HL-60 (cell line): Measurements from ENCODE around the gene PUS1.

ENCODE experiments used
- DNase-seq, 2 experiments: peaks; one replicate each; pipeline ENCODE4 v3.0.0-alpha.2; 2010 to 2020; ENCODE audit warnings: low read depth in 1 of 2, low spot score in 1 of 2
- H3K27ac ChIP-seq: fragments of 250-450 bp; sonication (Bioruptor Pico); replicated peaks from 2 replicates; pipeline ENCODE4 v1.5.1; 2020; ENCODE audit warnings: mild to moderate bottlenecking, moderate library complexity
- H3K27me3 ChIP-seq: fragments of 250-450 bp; sonication (Bioruptor Pico); 2 replicates; pipeline ENCODE4 v1.5.1; 2021; ENCODE audit warnings: mild to moderate bottlenecking, moderate library complexity; ENCODE audit not compliant: insufficient read depth, poor library complexity, severe bottlenecking
- H3K4me3 ChIP-seq: replicated peaks from 2 replicates; pipeline ENCODE4 v1.5.1; 2011; ENCODE audit warnings: mild to moderate bottlenecking, control low read depth, low read length; ENCODE audit not compliant: insufficient read depth
- GABPA ChIP-seq: IDR thresholded peaks from 2 replicates; pipeline ENCODE4 v1.6.1; 2012; ENCODE audit warnings: low read depth
- POLR2AphosphoS5 ChIP-seq: IDR thresholded peaks from 2 replicates; pipeline ENCODE4 v1.6.1; 2012; ENCODE audit warnings: low read depth
- SPI1 ChIP-seq: IDR thresholded peaks from 2 replicates; pipeline ENCODE4 v1.6.1; 2012; ENCODE audit warnings: low read depth, mild to moderate bottlenecking, borderline replicate concordance
- TF ChIP-seq, protein P1 (sequence below): IDR thresholded peaks from one replicate; pipeline ENCODE4 v1.5.1; 2011; ENCODE audit warnings: low read length, control low read depth, inconsistent platforms; ENCODE audit not compliant: insufficient read depth
- TF ChIP-seq, protein P2 (sequence below): IDR thresholded peaks from 2 replicates; pipeline ENCODE4 v1.6.1; 2012; ENCODE audit warnings: low read depth; ENCODE audit not compliant: insufficient replicate concordance

Gene PUS1

DNA sequence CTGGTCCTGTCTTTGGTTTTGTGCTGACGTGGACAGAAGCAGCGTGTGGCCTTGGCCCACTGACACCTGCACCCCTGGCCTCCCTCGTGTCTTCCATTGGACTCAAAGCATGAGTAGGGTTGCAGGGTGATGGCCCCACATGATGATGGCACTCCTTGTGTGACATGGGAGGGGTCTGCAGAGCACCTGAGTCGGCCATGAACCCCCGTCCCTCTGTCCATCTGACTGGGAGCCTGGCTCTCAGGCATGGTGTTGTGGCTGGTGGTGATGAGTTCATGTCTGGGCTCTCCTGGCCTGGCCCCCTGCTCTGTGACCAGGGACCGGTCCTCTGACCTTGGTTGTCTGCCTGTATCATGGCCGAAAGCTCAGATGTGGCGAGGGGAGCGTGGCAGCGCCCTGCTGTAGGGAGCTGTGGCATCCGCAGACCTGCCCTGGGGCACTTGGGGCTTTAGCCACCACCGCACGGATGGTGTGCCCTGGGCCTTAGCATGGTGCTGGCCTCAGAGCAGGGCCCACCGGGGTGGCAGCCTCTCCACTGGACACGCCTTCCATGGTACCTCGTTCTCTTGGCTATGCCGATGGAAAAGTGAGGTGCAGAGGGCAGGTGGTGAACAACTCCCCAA, 17.9 kb upstream of the PUS1 start:
- Histone ChIP-seq H3K27ac (no peak overlapping the region), H3K27me3 (no peaks in the 10 kb centered on the region), H3K4me3 (no peak overlapping the region)
- no peak for DNase-seq
- TF ChIP-seq, protein P1, sequence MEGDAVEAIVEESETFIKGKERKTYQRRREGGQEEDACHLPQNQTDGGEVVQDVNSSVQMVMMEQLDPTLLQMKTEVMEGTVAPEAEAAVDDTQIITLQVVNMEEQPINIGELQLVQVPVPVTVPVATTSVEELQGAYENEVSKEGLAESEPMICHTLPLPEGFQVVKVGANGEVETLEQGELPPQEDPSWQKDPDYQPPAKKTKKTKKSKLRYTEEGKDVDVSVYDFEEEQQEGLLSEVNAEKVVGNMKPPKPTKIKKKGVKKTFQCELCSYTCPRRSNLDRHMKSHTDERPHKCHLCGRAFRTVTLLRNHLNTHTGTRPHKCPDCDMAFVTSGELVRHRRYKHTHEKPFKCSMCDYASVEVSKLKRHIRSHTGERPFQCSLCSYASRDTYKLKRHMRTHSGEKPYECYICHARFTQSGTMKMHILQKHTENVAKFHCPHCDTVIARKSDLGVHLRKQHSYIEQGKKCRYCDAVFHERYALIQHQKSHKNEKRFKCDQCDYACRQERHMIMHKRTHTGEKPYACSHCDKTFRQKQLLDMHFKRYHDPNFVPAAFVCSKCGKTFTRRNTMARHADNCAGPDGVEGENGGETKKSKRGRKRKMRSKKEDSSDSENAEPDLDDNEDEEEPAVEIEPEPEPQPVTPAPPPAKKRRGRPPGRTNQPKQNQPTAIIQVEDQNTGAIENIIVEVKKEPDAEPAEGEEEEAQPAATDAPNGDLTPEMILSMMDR = no peak
- TF ChIP-seq GABPA = no peak
- TF ChIP-seq POLR2AphosphoS5 = no peak
- no peak for TF ChIP-seq SPI1
- TF ChIP-seq, protein P2, sequence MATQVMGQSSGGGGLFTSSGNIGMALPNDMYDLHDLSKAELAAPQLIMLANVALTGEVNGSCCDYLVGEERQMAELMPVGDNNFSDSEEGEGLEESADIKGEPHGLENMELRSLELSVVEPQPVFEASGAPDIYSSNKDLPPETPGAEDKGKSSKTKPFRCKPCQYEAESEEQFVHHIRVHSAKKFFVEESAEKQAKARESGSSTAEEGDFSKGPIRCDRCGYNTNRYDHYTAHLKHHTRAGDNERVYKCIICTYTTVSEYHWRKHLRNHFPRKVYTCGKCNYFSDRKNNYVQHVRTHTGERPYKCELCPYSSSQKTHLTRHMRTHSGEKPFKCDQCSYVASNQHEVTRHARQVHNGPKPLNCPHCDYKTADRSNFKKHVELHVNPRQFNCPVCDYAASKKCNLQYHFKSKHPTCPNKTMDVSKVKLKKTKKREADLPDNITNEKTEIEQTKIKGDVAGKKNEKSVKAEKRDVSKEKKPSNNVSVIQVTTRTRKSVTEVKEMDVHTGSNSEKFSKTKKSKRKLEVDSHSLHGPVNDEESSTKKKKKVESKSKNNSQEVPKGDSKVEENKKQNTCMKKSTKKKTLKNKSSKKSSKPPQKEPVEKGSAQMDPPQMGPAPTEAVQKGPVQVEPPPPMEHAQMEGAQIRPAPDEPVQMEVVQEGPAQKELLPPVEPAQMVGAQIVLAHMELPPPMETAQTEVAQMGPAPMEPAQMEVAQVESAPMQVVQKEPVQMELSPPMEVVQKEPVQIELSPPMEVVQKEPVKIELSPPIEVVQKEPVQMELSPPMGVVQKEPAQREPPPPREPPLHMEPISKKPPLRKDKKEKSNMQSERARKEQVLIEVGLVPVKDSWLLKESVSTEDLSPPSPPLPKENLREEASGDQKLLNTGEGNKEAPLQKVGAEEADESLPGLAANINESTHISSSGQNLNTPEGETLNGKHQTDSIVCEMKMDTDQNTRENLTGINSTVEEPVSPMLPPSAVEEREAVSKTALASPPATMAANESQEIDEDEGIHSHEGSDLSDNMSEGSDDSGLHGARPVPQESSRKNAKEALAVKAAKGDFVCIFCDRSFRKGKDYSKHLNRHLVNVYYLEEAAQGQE = no peak

DNA sequence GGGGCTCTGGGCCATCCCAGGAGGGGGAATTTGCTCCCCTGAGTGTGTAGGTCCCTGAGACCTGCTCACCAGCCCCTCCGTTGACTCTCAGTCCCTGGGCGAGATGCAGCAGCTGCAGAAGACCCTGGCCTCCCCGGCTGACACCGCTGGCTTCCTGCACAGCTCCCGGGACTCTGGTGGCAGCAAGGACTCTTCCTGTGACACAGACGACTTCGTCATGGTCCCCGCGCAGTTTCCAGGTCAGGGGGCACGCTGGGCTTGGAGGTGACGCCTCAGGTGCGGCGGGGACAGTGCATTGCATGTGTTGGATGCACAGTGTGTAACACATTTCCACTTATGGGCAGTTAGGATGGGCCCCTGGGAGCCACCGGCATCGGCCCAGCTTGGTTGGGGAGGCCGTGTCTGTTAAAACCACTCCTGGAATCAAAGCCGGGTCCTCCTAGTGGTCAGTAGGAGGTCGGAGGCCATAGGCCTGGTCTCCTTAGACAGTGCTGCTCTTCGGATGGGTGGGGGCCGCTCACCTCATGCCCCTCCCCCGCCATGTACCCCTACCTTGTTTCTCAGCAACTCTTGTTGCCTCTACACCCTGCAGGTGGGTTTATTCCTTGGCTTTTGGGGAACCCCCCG, 17.1 kb upstream of the PUS1 start:
- no peaks in the 10 kb centered on the region for H3K27me3 ChIP-seq
- DNase-seq = no peak
- TF ChIP-seq SPI1 = no peak
- TF ChIP-seq, protein P2 = no peak
- no peak overlapping the region for H3K27ac ChIP-seq
- H3K4me3 ChIP-seq = no peak overlapping the region

DNA sequence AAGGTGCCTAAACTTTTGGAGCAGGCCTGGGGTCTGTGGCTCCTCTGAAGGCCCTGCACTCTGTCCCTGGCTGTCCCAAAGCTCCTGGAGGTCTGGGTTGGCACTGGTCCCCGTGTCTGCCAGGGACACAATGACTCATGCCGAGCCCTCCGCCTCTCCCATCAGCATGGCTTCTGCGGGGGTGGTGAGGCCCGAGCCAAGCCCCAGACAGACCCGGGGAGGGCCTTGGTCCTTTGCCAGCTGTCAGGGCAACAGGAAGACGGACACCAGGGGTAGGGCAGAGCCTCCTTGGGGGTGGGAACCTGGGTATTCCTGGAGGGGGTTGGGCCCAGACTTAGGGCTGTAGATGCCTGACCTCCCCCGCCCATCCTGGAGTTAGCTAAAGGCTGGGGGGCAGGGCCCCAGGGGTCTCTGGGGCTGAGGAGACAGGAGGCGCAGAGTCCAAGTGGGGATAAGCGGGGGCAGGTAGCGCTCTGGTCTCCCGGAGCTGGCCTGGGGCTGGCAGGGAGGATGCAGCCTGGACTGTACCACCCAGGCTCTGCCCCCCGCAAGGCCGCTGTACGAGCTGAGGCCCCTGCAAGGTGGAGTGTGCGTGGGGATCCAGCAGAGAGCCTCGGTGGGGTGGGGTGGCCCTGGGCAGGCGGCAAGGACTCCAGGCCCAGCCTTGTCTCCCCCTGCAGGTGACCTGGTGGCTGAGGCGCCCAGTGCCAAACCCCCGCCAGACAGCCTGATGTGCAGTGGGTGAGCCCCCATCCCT, 16.4 kb upstream of the PUS1 start:
- DNase-seq = no peak
- H3K27me3 ChIP-seq = no peaks in the 10 kb centered on the region
- no peak overlapping the region for H3K27ac ChIP-seq
- no peak overlapping the region for H3K4me3 ChIP-seq
- TF ChIP-seq GABPA (no peak), SPI1 (no peak), POLR2AphosphoS5 (no peak)
- TF ChIP-seq, protein P1 = no peak
- TF ChIP-seq, protein P2 = no peak
